Measurements from ENCODE around the gene ENAH. TPM values are rescaled to one million over a fixed set of nuclear protein-coding genes. Genes with fewer than 3 reads are reported as not detected.
"Not testable (repeated sequence)": the region's sequence is repeated elsewhere in the genome, so short reads cannot be mapped to it uniquely, and the experiment has no call there.

ENAH gene
- polyA plus RNA-seq, 10 donors, result 115 to 167 (median 133) TPM

DNA sequence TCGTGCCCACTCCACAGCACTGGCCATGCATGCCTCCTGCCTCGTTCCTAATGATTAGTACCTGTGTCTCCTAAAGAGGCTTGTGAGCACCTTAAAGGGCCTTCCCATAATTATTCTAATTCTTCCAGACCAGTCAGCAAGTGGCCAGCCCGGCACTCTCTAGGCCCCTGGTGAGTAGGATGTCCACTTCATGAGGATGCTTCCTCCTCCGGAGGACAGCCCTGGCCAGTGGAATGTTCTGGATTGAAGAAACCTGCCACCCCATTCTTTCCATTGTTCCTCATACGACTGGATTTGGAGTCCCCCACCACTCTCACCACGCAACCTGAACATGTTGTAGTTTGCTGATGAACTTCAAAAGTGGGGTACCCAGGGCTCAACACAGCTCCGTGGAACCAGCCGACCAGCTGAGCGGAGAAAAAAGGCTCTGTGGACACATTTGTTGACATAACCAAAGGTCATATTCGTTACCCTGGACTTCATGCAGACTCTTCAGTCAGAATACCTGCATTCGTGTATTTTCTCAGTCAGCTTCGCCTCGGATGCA, 178.4 kb downstream of the ENAH start:
- DNase-seq, result no peak

DNA sequence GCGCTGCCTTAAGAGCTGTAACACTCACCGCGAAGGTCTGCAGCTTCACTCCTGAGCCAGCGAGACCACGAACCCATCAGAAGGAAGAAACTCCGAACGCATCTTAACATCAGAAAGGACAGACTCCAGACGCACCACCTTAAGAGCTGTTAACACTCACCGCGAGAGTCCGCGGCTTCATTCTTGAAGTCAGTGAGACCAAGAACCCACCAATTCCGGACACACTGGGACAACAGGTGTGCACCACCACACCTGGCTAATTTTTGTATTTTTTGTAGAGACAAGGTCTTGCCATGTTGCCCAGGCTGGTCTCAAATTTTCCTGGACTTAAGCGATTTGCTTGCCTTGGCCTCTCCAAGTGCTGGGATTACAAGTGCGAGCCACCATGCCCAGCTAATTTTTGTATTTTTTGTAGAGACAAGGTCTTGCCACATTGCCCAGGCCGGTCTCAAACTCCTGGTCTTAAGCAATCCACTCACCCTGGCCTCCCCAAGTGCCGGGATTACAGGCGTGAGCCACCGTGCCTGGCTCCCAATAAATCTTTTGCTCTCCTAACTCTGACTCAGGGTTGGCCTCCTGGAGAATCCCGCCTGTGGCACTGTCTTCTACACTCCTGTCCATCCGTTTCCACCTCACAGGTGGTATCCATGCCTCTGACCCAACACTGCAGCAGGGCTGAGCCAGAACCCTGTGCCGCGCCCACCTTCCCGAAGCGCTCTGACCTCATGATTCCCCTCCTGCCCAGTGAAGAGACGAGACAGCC, 179.1 kb downstream of the ENAH start:
- DNase-seq, result not testable (repeated sequence)

DNA sequence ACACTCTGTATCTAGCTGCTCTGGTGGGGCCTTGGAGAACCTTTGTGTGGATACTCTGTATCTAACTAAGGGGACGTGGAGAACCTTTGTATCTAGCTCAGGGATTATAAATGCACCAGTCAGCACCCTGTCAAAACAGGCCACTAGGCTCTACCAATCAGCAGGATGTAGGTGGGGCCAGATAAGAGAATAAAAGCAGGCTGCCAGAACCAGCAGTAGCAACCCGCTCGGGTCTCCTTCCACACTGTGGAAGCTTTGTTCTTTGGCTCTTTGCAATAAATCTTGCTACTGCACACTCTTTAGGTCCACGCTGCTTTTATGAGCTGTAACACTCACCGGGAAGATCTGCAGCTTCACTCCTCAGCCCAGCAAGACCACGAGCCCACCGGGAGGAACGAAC, 179.7 kb downstream of the ENAH start:
- not testable (repeated sequence) for DNase-seq

DNA sequence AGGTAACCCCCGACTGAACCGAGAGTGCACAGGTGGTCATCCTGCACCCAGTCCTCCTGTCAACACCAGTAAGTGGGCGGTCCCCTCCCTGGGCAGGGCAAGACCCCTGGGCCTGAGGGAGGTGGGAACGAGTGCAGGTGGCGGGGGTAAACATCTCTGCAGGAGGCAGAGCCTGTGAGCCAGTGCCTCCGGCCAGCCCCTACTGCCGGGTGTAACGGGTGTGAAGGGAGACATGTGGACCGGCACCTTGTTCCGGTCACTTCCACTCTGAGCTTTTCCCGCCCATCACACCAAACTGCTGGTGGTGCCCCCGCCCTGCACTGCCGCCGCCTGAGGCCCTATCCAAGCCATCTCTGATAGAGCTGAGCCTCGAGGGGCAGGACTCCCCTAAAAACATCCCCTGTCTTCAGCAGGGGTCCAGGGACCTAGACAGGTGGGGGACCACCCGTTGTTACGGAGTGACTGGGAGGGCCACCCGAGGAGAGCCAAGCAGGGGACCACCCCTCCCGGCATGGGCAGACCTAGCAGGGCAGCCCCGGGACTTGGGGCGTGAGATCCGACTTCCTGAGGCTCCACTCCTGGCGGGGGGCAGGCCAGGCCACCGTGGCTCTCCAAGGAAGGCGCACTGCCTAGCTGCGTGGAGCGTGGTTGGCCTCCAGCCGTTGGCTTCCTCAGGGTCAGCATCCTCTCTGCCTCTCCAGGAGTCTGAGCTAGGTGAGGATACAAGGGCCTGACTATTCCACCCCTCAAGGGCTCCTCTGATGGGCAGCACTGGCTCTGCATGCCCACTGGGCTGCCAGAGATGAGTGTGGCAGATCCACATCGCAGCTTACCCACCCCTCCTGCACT, 181.2 kb downstream of the ENAH start:
- no peak for DNase-seq

DNA sequence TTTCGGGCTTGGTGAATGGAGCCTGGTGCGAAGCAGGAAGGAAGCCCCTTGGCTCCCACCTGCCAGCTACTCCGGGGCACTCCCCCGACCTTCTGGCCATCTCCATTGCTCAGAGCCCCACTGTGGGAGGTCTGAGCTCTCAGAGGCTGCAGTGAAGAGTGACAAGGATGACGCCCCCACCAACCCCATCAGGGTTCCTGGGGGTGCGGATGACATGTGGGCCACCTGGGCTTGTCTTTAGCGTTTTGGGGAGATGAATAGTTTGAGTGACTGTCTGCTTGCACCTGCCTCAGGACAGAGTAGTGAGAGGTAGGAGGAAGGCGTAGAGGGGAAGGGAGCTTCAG, 181.8 kb downstream of the ENAH start:
- no peak for DNase-seq

DNA sequence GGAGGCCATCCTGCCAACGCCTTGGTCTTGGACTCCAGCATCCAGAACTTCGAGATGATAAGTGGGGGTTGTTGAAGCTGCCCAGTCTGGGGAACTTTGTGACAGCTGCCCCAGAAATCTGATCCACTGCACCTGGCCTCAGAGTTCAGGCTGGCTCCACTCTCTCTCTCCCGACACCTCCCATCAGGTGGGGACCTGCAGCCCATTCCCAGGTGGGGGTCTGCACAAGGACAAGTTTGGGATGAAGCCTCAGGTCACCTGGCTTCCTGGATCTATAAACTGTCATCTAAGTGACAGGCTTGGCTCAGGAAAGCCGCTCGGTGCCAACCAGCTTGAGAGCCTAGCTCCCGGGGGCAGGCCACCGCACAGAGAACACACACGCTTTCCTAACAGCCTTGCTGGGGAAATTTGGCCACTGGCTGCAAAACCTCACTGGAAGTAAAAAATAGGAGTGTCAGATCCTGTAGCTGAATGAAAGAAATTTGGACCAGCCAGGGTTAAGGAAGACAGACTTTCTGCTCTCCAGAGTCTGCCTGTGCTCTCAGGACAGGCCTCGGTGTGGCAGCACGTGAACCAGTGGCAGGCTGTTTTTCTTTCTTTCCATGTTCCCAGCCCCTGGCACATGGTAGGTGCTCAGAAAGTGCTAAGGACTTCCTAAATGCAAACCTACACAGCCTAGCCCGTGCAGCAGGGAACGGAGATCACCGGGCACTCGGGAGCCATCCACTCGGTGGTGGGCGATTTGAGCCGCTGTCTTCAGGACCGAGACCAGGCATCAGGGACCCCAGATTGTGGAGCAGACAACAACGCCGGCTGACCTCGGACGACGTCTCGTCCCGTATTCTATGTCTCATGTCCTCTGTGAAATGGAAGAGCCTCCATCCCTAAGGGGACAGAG, 182.5 kb downstream of the ENAH start:
- DNase-seq, result no peak

DNA sequence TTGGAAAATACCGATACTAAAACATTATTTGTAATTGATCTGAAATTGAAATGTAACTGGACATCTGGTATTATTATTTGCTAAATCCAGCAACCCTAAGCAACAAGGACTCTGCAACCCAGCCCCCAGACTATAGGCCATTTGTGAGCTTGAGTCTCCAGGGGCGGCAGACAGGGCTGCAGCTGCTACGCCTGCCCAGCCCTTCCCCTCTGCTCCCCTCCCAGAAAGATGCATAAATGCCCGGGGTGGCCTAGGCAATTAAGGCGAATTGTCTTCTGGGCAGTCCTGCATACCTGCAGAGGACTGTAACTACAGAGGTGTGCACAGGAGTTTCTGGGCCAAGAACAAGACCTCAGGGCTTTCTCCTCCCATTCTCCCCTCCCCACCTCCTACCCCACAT, 183.9 kb downstream of the ENAH start:
- DNase-seq, result no peak

DNA sequence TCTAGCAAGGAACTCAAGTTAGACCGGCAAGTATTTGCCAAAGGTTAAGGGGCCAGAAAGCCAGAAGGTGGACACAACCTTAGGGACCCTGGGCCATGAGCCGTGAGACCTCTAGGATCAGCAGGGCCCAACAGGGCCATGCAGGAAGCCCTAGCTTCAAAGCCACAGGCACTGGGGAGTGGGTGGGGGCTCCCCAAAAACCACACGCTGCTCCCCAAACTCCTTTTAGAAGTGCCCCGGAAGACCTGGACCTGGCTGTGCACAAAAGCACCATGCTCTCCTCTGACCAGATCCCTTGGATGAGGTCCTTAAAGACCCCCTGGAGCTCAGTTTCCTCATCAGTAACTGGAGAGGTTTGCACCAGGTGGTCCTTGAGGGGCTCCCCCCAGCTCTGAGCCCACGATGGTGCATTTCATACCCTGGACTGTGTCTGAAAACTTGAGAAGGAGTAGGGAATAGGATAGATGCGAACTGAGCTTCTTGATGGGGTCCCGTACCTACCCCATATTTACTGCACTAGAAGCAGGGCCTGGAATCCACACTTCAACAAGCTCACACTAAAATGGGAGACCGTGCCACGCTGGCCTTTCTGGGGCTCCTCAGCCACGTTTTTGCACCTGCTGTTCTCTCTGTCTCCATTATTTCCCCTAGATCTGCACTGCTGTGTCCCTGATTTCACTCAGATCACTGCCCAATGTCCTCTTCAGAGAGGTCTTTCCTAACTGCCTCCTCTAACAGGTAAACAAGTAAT, 184.5 kb downstream of the ENAH start:
- DNase-seq, result no peak

DNA sequence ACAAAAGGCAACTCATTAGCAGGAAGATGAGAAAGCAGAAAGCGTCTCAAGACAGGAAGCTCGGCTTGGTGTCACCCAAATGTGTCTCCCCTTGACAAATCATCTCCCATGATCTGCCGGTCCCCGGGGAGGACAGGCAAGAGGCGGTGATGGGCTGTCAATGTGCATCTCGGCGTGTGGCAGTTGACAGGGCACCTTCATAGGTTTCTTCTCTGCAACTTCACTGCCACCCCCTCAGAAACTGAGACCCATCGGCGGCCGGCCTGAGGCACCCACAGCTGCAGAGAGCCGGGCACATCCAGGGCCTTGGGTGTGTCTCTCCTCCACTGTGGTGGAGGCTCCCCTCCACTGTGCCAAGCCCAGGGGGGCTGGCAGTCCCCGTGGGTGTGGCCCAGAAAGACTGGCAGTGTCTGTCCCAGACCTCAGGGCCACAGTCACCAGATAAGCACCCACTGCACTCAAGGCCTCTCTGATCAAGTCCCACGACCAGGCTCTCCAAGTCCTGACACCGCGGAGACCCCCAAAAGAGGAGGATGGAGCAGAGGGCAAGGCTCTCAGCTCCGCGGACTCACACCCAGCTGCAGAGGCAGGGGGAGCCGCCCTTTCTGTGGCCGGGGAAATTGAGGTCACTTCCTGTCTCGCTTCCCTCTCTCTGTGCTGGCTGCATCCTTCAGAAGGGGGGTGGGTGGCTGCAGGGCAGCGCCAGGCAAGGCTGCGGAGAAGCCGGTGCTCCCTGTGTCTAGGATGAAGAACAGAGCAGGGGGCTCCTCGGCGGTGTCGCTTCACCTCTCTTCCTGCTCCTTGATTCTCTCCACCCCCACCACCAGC, 185.5 kb downstream of the ENAH start:
- DNase-seq, result peak in 1 of 3 donors; percentile 70

DNA sequence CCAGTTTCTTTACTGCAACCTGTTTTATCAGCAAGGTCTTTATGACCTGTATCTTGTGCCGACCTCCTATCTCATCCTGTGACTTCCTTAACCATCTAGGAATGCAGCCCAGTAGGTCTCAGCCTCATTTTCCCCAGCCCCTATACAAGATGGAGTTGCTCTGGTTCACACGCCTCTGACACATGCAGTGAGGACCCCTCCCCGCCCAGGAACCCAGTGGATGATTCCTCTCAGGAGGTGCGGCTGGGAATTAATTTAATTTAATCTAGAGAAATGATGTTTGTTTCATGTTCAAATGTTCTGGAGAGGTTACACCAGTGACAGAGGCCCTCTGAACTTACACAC, 186.1 kb downstream of the ENAH start:
- DNase-seq, result no peak

DNA sequence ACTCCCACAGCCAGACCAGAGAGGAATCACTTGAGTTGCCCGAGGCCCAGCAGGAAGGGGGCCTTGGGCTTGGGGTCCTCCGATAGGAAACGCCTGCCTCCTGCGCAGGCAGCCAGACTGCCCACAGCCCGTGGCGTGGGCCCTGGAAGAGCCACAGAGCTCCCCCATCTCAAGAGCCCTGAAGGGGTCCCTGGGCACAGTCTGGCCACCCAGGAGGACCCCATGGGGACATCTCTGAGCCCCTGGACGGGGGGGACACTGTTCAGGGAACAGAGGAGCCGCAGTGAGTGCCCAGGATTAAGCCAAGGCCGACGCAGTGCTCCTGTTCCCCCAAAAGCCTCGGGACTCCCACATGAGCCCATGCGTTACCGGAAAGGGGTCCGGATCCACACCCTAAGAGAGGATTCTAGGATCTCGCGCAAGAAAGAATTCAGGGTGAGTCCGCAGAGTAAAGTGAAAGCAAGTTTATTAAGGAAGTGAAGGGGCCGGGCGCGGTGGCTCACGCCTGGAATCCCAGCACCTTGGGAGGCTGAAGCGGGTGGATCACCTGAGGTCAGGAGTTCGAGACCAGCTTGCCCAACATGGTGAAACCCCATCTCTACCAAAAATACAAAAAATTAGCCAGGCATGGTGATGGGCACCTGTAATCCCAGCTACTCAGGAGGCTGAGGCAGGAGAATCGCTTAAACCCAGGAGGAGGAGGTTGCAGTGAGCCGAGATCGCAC, 187.0 kb downstream of the ENAH start:
- DNase-seq, result no peak

DNA sequence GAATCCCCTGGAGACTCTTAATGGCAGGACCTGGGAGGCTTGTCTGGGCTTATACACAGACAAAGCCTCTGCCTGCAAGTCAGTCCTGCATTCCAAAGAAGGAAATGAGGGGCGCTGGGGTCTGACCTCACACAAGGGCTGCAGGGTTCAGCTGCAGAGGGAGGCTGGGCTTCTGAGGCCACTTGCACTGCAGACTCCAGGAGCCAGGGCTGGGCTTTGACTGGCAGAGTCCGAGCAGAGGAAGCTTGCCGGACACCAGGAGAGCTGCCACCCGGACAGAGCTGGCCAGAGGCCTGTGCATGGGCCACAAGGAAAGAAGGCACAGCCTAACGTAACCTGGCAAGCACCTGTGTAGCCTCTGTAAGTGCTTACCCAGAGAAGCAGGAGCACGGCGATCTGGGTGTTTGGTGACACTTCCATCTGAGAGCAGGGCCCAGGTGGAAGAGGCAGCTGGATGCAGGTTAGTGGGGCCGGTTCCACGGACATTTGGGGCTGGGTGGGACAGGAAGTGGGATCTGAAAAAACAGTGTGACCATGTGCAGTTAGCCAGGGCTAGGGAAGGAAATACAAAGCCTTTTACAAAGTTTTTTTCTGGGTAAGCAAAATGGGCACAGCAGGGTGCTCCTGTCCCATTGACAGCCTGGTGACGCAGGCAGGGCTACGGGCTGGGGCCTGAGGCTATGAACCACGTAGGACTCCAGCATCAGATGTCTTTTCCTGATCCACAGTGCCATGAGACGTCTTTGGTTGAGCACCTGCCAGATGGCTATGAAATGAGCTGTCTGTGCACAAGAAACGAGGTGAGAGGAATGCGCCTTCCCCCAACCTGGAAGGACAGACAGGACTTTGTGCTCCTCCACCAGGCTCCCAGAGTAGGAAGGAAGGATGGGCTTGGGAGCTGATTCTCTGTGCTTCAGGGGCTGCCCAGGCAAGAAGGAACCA, 187.8 kb downstream of the ENAH start:
- no peak for DNase-seq

DNA sequence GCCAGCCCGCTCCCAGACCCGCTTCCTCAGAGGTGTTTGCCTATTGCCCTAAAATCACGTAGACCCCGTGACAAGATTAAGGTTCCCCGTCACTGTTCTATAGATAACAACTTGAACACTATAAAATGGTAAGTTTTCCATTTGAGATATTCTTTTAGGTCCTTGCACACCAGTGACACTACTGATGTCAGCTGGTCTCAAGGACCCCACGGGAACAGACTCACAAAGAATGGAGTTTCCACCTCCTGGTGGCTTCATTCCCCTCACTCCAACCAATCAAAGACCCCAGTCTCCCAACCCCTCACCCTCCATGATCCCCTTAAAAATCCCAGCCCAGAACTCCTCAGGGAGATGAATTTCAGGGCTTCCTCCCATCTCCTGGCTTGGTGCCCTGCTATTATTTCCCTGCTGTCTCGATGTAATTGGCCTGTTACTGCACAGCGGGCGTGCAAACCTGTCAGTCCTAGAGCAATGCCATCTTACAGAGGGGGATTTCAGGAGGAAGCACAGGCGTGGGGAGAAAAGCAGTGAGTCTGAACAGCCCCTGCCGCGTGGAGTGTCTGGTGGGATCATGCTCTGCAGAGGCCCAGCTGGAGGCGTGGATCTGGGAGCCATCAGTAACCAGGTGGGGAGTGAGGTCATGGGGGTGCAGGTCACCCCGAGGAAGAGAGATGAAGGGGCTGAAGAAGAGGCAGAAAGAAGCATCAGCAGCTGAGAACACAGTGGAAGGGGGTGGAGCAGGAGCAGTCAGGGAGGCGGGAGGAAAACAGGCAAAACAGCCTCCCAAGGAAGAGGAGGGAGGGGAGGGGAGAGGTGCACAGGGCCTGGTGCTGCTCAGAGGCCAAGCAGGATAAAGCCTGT, 190.0 kb downstream of the ENAH start:
- DNase-seq, result no peak

DNA sequence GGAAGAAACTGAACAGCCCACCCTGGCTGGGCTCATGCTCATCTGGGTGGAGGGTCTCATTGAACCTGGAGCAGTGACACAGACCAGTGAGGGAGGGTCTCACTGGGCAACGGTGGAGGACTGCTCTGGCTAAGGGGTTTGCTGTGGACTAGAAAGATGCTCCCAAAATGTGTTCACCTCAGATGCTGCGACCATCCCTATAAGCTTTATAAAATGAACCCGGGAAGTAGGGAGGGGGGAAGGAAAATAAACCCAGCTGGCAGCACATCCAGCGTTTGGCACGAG, 190.6 kb downstream of the ENAH start:
- DNase-seq, result no peak

DNA sequence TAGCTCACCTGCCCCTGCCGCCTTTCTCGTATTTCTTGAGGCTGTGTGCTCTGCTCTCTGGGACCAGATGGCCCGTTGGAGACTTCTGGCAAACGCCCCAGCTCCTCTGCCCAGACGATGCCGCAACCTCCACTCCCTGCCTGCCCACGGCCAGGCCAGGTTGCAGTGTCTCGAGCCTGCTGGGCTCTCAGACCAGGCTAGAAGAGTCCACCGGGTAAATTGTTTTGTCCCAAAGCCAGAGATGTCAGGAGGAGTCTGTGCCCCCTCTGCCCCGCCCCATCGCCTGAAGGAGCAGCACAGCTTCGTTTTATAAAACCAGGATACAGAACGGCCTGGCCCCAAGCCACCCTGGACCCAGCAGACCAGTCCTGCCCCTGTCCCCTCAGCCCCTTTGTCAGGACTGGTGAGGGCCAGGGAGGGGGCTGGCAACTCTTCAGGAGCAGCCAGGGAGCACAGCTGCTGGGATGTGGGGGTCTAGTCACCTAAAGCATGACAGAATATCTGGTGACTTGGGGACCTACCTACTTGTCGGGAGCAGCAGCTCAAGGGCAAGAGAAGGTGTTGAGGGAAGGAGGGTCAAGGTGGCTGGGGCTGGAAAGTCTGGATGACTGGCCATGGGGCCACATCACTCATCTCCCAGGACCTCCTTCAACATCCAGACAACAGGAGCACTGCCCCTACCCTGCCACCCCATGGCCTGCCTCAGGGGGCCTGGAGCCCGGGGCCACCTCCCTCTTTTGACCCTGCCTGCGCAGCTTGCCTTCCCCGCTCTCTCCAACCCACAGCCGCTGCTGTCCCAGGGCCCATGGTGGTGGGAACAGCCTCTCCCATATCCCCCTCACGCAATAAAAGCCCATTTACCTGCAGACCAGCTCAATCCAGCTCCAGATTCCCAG, 191.1 kb downstream of the ENAH start:
- no peak for DNase-seq

DNA sequence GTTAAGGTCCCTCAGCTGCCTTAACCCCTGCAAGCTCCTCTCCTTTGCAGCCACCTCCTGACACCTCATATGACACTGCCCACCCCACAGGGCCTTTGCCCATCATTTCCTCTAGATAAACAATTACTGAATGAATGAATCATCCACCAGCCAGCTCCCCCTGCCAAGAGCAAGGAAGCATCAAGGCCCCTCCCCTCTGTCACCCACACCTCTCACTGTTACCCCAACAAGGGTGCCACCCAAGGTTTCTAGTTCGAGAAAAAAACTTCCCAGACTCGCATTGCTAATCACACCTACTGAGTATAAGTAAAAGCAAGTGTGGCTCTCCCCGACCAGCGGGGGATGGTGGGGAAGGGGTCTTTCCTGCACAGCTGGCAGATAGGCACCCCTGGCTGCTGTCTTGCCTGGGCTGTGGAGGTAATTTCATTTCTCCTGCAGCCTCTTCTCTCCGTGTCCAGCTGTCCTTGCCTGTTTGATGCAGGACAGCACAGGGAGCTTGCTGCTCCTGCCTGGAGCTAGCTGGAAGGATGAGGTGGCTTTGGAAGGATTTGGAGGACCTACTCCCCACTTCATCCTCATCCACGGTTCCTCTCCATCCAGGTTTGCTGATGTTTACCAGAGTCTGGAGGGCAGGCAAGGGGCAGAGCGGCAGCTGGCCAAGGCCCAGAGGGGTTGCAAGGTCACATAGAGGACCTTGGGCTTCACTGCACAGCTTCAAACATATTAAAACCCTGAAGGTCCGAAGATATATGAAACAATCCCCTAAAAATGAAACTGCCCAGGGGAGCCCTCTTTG, 192.0 kb downstream of the ENAH start:
- DNase-seq, result no peak
